PFSK-1 (cell line): ENCODE results near the gene WDFY2.

Experiments used
- POLR2AphosphoS5 ChIP-seq: IDR thresholded peaks from 2 replicates; pipeline ENCODE4 v1.6.1; 2012; ENCODE audit warnings: low read depth, mild to moderate bottlenecking, control low read depth, low read length, moderate library complexity
- REST ChIP-seq, 2 experiments: IDR thresholded peaks; 2 replicates each; pipeline versions ENCODE4 v1.6.1 to v1.8.0; 2011 to 2012; ENCODE audit warnings: low read depth in 2 of 2, low read length in 2 of 2, control low read depth in 1 of 2, inconsistent platforms in 1 of 2, mild to moderate bottlenecking in 1 of 2, moderate library complexity in 1 of 2; ENCODE audit not compliant: insufficient read depth in 1 of 2
- SIN3A ChIP-seq: IDR thresholded peaks from 2 replicates; pipeline ENCODE4 v1.6.1; 2012; ENCODE audit warnings: mild to moderate bottlenecking, low read length, moderate library complexity, borderline replicate concordance; ENCODE audit not compliant: insufficient read depth

DNA sequence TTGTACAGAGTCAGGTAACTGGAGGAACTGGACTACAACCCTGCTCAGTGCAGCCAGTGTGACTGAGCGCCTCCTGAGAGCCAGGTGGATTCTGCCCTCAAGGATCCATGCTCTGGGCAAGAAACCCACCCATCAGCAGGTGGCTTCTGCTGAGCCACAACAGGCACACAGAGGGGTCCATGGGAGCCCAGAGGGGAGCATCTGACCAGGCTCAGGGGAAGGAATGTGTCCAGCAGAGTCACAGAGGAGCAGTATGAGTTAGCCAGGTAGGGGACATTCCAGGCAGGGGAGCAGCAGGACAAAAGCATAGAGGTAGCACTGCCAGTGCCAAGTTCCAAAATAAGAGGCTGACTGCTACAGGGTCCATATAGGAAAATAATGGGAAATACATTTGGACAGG lies 199.8 kb downstream of the WDFY2 start:
- no peak for TF ChIP-seq POLR2AphosphoS5
- TF ChIP-seq SIN3A: no peak
- no peak for TF ChIP-seq REST (IDR thresholded peaks at IDR 0.05; ENCODE audit: insufficient read depth in 1 of 2, low read depth in 2 of 2, low read length in 2 of 2)
